Spleen (tissue), 7 donors: ENCODE data around the gene PTGER4.

Experiments used
- CTCF ChIP-seq, 11 experiments: fragments of 200-600 bp in 7 of 11; fragments of 450-650 bp in 4 of 11; sonication (generic) in 4 of 11; IDR thresholded peaks in 8 of 11; conservative IDR thresholded peaks in 3 of 11; 1 replicate in 7 of 11; 2 replicates in 4 of 11; pipeline versions ENCODE4 v1.4.0 to v1.8.0; 2016 to 2021; ENCODE audit warnings: antibody characterized with exemption in 11 of 11, inconsistent platforms in 4 of 11, mild to moderate bottlenecking in 1 of 11
- POLR2AphosphoS5 ChIP-seq, 3 donors: sonication (generic); formaldehyde crosslinking; IDR thresholded peaks; one replicate each; pipeline ENCODE4 v1.5.1; 2017; ENCODE audit warnings: antibody characterized with exemption in 3 of 3
- donor health status: DM: no; HTN: no; CAD: no; lungs with moderate emphysema.
- donor health status: DM: no; HTN: no; CAD: no.
- donor health status: DM: no; HTN: no; CAD: no.

GRCh38 chr5:40646266-40646665 lies 33.4 kb upstream of the PTGER4 start:
- no peak for TF ChIP-seq POLR2AphosphoS5 (IDR thresholded peaks at IDR 0.05)
- no peak for TF ChIP-seq CTCF (IDR thresholded peaks at IDR 0.05 in 8 of 11, conservative IDR thresholded peaks at IDR 0.05 in 3 of 11)
